ENCODE data around the gene ACRBP.

ACRBP gene

DNA sequence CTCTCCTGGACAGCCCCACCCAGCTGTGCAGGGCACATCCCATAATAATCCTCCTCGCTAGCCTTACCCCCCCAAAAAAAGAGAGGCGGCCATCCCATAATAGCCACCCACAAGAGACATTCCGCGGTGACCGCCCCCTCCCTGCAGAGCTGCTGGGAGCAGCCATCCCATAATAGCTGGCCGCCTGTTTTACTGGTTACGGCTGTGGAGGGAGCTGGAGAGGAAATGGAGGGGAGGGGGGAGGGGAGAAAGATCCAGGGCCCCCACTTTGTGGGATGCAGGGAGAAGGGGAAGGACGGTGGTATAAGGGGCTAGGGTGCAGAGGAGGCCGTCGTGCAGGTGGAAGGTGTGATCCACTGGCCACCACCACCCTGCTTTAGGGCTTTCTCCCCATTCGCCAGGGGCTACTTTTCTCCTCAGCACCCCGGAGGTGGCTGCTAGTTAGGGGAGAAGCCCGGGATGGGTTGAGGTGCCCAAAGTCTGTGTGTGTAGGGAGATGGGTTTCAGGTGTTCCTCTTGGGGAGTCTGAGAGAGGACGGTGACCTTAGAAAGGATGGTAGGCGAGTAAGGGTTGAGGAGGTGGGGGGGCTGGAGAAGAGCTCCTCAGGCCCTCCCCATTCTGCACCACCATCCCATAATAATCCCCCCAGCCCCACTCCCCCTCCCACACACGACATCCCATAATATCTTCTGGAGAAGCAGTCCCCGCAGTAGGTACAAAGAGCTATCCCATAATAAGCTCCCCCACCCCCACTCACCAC is 34.0 kb downstream of the ACRBP start:
- DNase-seq (ENCODE audit: low read depth), result peak; percentile 77
- H3K4me3 ChIP-seq (ENCODE audit: control insufficient read depth, low read depth, low read length), result peak overlapping the region; percentile 19
- TF ChIP-seq CTCF (conservative IDR thresholded peaks at IDR 0.05; ENCODE audit: control insufficient read depth, insufficient read depth, low read depth, low read length), result no peak

DNA sequence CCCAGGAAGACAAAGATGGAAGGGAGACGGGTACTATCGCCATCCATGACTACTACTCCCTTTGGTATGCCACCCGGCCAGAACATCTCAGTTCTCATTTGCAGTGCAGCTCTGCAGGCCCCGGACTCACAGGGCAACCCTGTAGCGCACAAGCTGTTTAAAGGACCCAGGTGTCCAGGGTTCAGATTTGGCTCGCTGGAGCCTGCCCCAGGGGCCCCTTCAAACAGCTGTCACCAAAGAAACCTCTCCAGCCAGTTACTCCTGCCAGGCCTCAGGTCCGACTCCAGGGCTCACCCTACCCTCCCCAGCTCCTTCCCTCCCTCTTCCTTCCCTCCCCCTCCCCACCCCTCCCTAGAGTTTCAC is 34.6 kb downstream of the ACRBP start:
- no peak for DNase-seq (ENCODE audit: low read depth)
- TF ChIP-seq CTCF (conservative IDR thresholded peaks at IDR 0.05; ENCODE audit: control insufficient read depth, insufficient read depth, low read depth, low read length), result no peak
- no peak overlapping the region for H3K4me3 ChIP-seq (ENCODE audit: control insufficient read depth, low read depth, low read length)

- DNase-seq (ENCODE audit: low read depth), result no peak
- TF ChIP-seq CTCF (conservative IDR thresholded peaks at IDR 0.05; ENCODE audit: control insufficient read depth, insufficient read depth, low read depth, low read length), result no peak
- H3K4me3 ChIP-seq (ENCODE audit: control insufficient read depth, low read depth, low read length), result no peak overlapping the region
Observed at GRCh38 chr12:6612247-6612646, 35.0 kb downstream of the ACRBP start.

- no peak for TF ChIP-seq CTCF (conservative IDR thresholded peaks at IDR 0.05; ENCODE audit: control insufficient read depth, insufficient read depth, low read depth, low read length)
- DNase-seq (ENCODE audit: low read depth), result peak; percentile 40
- H3K4me3 ChIP-seq (ENCODE audit: control insufficient read depth, low read depth, low read length), result no peak overlapping the region
Observed at GRCh38 chr12:6608592-6609281, 38.5 kb downstream of the ACRBP start.

DNA sequence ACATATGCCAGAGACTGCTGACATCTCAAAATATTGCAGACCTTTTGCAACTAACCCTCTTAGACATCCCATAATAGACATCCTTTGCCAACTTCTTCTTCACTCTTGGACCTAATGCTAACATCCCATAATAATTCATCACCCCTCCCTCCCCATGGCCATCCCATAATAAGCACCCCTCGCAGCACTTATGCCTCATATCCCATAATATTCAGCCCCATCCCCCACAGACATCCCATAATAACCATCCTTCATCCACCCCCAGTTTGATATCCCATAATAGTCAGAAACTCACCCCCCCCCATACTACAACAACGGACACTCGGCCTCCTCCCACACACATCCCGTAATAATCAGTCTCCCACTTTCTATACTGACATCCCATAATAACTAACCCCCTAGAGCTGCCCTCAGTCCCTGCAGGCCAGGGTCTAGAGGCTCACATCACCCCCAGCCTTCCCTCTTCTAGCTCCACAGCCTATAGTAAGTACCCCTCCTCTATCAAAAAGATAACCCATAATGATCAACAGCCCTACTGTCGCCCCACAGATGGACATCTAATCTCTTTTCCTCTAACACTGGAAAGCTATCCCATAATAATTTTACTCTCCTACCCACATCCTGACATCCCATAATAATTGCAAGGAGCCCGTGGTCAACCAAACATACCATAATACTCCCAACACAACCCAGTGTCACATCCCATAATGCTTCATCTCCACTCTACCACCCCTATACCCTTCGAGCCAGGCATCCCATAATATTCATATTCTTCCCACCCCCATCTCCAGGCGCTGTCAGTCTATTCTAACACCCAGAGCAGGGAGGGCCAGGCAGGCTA is 39.3 kb downstream of the ACRBP start:
- TF ChIP-seq CTCF (conservative IDR thresholded peaks at IDR 0.05; ENCODE audit: control insufficient read depth, insufficient read depth, low read depth, low read length), result no peak
- H3K4me3 ChIP-seq (ENCODE audit: control insufficient read depth, low read depth, low read length), result no peak overlapping the region
- DNase-seq (ENCODE audit: low read depth), result peak; percentile 73

DNA sequence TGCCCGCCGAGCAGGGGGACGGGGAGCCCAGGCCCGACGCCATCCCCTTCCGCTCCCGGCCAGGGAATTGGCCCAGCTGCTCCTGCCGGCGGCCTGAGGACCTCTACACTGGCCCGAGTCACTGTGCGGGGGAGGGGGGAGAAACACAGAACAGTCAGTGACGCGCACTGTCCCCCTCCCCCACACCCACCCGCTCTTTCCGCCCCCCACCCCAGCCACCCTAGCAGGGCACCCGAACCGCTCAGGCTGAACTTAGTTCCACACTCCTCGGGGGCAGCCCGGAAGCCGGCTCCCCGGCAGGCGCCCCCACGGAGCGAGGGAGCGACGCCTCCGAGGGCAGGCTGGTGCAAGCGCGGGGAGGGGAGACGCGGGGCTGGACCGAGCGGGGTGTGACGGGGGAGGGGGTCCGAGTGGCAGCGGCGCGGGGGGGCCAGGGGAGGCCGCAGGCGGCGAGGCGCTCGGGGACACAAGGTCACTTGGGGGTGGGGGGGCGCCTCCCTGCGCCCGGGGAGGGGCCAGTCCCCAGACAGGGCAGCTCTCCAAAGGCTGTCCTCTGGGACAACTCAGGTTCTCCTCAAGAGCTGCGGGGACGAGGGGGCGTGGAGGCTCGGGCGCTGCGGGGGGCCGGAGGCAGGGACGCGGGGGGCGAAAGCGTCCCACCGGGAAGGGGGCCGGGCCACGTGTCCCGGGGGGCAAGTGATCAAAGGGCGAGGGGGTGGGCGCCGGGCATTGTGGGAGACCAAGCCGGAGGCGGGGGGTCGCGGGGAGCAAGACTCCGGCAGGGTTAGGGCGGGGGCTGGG is 40.7 kb downstream of the ACRBP start:
- peak; percentile 34 for DNase-seq (ENCODE audit: low read depth)
- TF ChIP-seq CTCF (conservative IDR thresholded peaks at IDR 0.05; ENCODE audit: control insufficient read depth, insufficient read depth, low read depth, low read length), result no peak
- H3K4me3 ChIP-seq (ENCODE audit: control insufficient read depth, low read depth, low read length), result peak overlapping the region; percentile 84

Data from fibroblast of mammary gland (primary cell).